COLO668 (cell line): Measurements from ENCODE around the gene RSRC2.
A peak's percentile ranks its signal among the peaks of the same experiment; 100 is the strongest.
"Not testable (repeated sequence)": the region's sequence is repeated elsewhere in the genome, so short reads cannot be mapped to it uniquely, and the experiment has no call there.

Source experiments
- DNase-seq: peaks from one replicate; lab custom pipeline; 2025; ENCODE audit not compliant: unreplicated experiment; lab: John Stamatoyannopoulos, UW

Gene RSRC2

GRCh38 chr12:122526683-122527477 is at the start of gene RSRC2, which contains the start of gene KNTC1:
RSRC2 (minus strand) TSS chr12:122526936; CDS start chr12:122526853, 83 bp downstream.
KNTC1 (plus strand) TSS chr12:122527249; CDS start chr12:122530064, 2,815 bp downstream.
- peak; percentile 99 for DNase-seq

GRCh38 chr12:122571821-122572220 is 45.1 kb upstream of the RSRC2 start:
- DNase-seq = no peak

- not testable (repeated sequence) for DNase-seq
These were observed 43.3 kb upstream of the RSRC2 start for GRCh38 chr12:122570006-122570405.

GRCh38 chr12:122569288-122569687 is 42.6 kb upstream of the RSRC2 start:
- DNase-seq = no peak

- not testable (repeated sequence) for DNase-seq
These were observed 40.1 kb upstream of the RSRC2 start for GRCh38 chr12:122566816-122567215.

GRCh38 chr12:122563361-122563760 is 36.6 kb upstream of the RSRC2 start:
- no peak for DNase-seq

GRCh38 chr12:122560138-122560537 is 33.4 kb upstream of the RSRC2 start:
- DNase-seq = no peak

- DNase-seq = no peak
These were observed 32.3 kb upstream of the RSRC2 start for GRCh38 chr12:122558745-122559641.

- no peak for DNase-seq
These were observed 20.6 kb upstream of the RSRC2 start for GRCh38 chr12:122547330-122547729.

- no peak for DNase-seq
These were observed 19.1 kb upstream of the RSRC2 start for GRCh38 chr12:122545855-122546254.

GRCh38 chr12:122544537-122544936 is 17.8 kb upstream of the RSRC2 start:
- no peak for DNase-seq

GRCh38 chr12:122538496-122538895 is 11.8 kb upstream of the RSRC2 start:
- no peak for DNase-seq

- DNase-seq = no peak
These were observed 10.3 kb upstream of the RSRC2 start for GRCh38 chr12:122537021-122537420.

GRCh38 chr12:122533856-122534255 is 7.1 kb upstream of the RSRC2 start:
- DNase-seq = no peak

GRCh38 chr12:122528992-122529391 is 2.3 kb upstream of the RSRC2 start:
- DNase-seq = no peak

- DNase-seq = no peak
These were observed 1.8 kb upstream of the RSRC2 start for GRCh38 chr12:122528582-122528981.

- peak; percentile 40 for DNase-seq
These were observed 775 bp upstream of the RSRC2 start for GRCh38 chr12:122527478-122527944.

- no peak for DNase-seq
These were observed 2.7 kb downstream of the RSRC2 start for GRCh38 chr12:122523846-122524718.

GRCh38 chr12:122523280-122523679 is 3.5 kb downstream of the RSRC2 start:
- no peak for DNase-seq

- no peak for DNase-seq
These were observed 6.1 kb downstream of the RSRC2 start for GRCh38 chr12:122520676-122521075.

- no peak for DNase-seq
These were observed 7.3 kb downstream of the RSRC2 start for GRCh38 chr12:122519418-122519817.
